ENCODE results near the gene GPATCH8.

DNA sequence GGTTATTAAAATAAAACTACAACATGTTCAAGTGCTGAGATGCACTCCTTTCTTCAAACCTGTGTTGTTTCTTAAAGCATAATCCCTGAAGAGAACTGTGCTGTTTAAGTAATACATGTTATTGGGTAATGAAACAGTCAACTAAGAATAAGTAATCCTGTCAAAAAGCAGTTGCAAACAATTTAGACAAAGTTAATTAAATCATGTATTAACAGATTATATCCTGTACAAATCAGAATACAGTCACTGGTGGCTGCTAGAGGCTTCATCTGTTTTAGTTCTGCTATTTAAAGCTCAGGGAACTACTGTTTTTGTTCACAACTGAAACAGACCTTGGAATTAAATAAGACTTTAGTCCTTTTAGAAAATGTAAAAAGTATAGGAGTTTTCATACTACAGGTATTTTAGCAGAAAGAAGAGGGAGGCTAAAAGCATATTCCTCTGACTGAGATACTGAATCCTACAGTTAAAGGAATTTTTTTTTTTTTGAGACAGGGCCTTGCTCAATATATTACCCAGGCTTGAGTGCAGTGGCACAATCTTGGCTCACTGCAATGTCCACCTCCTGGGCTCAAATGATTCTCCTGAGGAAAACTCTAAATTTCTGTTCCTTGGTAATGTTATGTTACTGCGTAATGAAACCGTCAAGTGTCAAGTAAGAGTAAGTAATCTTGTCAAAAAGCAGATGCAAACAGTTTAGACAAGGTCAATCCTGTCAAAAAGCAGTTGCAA is 86.5 kb downstream of the GPATCH8 start:
- TF ChIP-seq REST (IDR thresholded peaks at IDR 0.05; ENCODE audit: low read depth) = no peak
- no peak for TF ChIP-seq TCF12 (IDR thresholded peaks at IDR 0.05; ENCODE audit: low read depth)
- no peak for TF ChIP-seq CREB1 (IDR thresholded peaks at IDR 0.05; ENCODE audit: low read depth)
- no peak for TF ChIP-seq YY1 (IDR thresholded peaks at IDR 0.05; ENCODE audit: low read depth)
- no peak for TF ChIP-seq USF1 (IDR thresholded peaks at IDR 0.05)
- TF ChIP-seq EGR1 (IDR thresholded peaks at IDR 0.05) = no peak
- TF ChIP-seq MAX (IDR thresholded peaks at IDR 0.05) = no peak
- no peak for TF ChIP-seq FOXM1 (IDR thresholded peaks at IDR 0.05; ENCODE audit: borderline replicate concordance, low read depth)
- no peak for TF ChIP-seq TAF1 (IDR thresholded peaks at IDR 0.05; ENCODE audit: low read depth)
- no peak for TF ChIP-seq NFIC (IDR thresholded peaks at IDR 0.05)

Measured in Ishikawa (cell line).